Measurements from ENCODE around the gene ZNF672.

DNA sequence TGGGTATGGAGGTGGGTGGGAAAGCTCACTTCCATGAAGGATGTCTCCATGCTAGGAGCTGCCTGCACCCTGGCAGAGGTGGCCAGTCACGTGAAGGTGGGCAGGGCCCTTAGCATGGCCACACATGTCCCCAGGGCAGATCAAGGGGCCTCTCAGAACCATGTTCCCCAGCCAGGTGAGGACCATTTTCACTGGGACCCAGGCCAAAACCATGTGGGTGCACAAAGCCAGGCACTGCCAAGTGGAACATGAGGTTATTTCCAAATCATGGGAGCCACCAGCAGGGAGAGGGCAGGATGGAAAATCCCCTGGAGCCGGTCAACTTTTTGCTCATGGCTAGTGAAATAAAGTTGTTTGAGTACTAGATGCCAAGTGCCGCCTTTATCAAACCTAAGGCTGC lies 11.1 kb downstream of the ZNF672 start:
- TF ChIP-seq POLR2A (IDR thresholded peaks at IDR 0.05) (no peak), POLR2AphosphoS5 (IDR thresholded peaks at IDR 0.05) (no peak)

All from prostate gland (tissue), 1 donor.